ENCODE measurements around the gene PDCD11.
A peak's percentile ranks its signal among the peaks of the same experiment; 100 is the strongest.
"Not testable (repeated sequence)": the region's sequence is repeated elsewhere in the genome, so short reads cannot be mapped to it uniquely, and the experiment has no call there.

The PDCD11 gene

GRCh38 chr10:103476046-103476768 lies 79.8 kb downstream of the PDCD11 start:
- DNase-seq (ENCODE audit: low read depth in 2 of 2) = no peak

DNA sequence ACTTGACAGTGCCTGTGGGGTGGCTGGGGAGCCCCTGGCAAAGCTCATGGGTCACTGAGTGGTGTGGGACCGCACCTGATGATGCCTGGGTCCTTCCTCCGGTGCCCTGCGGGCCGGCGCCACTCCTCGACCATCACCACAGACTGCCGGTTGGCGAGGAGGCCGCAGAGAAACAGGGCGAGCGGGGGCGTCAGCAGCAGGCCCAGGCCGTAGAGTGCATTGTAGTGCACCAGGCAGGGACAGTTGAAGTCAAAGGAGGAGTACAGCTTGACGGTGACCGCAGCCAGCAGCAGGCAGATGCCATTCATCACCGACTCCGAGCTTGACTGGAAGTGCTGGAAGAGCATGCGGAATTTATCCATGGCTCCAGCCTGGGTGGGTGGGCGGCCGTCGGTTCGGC lies 82.2 kb downstream of the PDCD11 start:
- no peak for DNase-seq (ENCODE audit: low read depth in 2 of 2)

DNA sequence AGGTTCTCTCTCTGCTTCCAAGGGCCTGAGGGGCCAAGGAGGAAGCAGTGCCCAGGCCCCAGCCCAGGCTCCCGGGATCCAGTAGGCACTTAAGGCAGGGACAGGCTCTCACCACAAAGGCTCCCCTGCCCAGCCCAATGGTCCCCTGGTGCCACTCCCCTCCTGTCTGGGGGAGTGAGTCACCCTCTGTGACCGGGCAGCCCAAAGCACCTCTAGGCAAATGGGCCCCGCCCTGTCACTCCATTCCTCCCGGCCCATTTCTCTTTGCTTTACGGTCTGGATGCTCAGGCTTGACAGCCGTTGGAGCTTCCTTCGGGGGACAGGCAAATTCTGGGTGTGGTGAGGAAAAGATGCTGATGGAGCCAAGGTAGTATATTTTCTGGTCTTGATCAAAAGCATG lies 82.7 kb downstream of the PDCD11 start, which contains the start of gene CALHM3:
Gene CALHM3, minus strand, starts transcription at position 106 of the 400 bp plus-strand sequence. CDS start 208 bp downstream, outside the sequence.
- DNase-seq (ENCODE audit: low read depth in 2 of 2) = no peak

GRCh38 chr10:103480521-103480920 lies 84.1 kb downstream of the PDCD11 start:
- no peak for DNase-seq (ENCODE audit: low read depth in 2 of 2)

- peak in 1 of 2 experiments; percentile 33 for DNase-seq (ENCODE audit: low read depth in 2 of 2)
Measured at GRCh38 chr10:103481974-103482531, 85.6 kb downstream of the PDCD11 start.

- not testable (repeated sequence) for DNase-seq (ENCODE audit: low read depth in 2 of 2)
Measured at GRCh38 chr10:103486635-103487409, 90.4 kb downstream of the PDCD11 start.

DNA sequence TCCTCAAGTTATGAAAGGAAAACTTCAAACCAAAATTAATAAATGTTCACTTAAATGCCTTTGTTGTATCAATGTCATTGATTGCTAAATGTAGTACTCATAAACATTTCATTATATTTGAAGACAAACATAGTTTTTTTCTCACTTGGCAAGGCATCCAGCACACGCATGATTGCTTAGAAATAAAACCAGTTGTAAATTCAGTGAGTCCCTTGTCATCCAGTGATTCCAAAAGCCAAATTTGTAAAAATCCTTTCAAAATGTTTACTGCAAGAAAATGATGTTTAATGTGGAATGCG lies 90.9 kb downstream of the PDCD11 start:
- no peak for DNase-seq (ENCODE audit: low read depth in 2 of 2)

DNA sequence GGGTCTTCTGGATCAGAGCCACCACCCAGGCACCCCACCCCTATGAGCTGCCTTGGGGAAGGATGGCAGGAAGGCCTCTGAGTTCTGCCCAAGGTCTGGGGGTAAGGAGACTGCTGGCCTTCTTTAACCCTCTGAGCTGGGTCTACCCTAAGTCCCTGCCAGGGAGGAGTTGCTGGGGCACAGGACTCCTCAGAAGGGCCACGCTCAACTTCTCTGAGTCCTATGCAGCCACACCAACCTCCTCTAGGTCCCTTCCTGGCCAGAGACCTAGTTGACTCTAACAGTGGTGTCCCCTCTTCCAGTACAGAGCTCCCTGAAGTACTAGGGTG lies 94.5 kb downstream of the PDCD11 start:
- DNase-seq (ENCODE audit: low read depth in 2 of 2) = no peak

DNA sequence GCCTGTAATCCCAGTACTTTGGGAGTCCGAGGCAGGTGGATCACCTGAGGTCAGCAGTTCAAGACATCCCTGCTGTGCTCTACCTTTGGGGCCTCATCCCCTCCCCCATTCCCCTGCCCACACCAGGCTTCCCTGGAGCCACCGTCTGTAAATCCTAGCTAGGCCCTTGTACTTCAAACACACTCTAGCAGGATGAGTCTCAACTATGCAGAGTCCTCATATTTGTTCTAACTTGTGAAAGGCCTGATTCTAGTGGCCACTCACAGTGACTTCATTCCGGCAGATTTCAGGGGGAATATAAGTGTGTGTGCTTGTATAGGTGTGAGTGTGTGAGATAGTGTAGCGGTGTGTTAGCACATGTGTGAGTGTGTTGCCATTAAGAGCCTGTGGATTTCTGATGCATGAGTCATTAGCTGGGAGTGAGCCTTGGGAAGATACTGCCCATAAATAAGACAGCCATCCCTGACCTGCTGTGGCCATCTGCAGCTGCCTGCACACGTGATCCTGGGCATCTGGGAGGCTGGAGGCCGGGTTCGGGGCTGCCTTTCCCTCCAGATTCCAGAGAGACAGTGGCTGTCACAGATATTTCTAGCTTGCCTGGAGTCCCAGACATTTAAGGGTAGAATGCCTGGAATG lies 95.4 kb downstream of the PDCD11 start:
- peak; percentile 90 to 91 for DNase-seq (ENCODE audit: low read depth in 2 of 2)

- DNase-seq (ENCODE audit: low read depth in 2 of 2) = no peak
Measured at GRCh38 chr10:103492655-103493261, 96.3 kb downstream of the PDCD11 start.

GRCh38 chr10:103493362-103493915 lies 97.0 kb downstream of the PDCD11 start, which contains the start of gene NEURL1:
NEURL1 (plus strand) TSS chr10:103493705; CDS start chr10:103494388, 683 bp downstream.
- no peak for DNase-seq (ENCODE audit: low read depth in 2 of 2)

GRCh38 chr10:103493916-103494877 lies 97.8 kb downstream of the PDCD11 start:
- no peak for DNase-seq (ENCODE audit: low read depth in 2 of 2)

DNA sequence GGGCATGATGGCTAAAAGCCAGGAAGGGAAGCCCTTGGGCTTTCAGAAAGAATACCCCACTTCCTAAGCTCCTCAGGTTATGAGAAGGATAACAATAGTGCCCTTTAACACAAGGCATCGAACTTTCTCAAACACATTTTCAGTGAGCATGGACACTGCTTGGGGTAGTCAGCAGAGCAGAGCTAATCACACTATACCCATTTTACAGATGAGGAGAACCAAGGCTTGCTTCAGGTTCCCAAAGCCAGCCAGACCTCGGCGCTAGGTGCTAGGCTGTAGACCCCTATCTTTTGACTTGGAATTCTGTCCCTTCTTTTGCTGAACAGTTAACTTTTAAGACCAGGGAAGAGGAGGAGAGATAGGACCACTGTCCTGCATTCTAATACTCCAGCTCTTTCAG lies 98.9 kb downstream of the PDCD11 start:
- DNase-seq (ENCODE audit: low read depth in 2 of 2) = no peak

All from fibroblast of skin of left quadriceps (primary cell).